ENCODE results near the gene H1-8.

DNA sequence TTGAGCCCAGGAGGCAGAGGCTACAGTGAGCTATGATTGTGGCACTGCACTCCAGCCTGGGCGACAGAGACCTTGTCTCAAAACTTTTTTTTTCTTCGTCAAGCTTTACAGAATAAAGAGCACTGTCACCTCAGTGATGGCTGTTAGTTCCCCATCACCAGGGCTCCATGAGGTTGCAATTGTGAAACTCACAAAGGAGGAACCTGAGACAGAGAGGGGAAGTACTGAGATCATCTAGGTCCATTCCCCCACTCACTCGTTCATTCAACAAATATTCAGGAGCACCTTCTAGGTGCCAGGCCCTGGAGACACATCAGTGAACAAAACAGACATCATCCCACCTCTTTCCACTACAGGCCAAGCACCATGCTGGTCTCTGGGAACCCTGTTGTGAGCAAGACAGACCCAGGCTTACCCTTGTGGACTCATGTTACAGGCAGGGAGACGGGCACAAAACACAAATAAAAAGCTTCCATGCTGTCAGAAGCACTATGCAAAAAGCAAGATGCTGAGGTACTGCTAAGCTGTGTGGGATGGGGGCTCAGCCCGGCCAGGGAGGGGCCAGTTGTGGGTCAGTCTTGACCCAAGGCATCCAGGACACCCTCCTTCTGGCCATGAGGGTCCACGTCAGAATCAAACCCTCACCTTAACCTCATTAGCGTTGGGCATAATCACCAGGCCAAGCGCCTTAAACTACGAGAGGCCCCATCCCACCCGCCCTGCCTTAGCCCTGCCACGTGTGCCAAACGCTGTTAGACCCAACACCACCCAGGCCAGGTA, 16.7 kb upstream of the H1-8 start:
- TF ChIP-seq, protein P1, sequence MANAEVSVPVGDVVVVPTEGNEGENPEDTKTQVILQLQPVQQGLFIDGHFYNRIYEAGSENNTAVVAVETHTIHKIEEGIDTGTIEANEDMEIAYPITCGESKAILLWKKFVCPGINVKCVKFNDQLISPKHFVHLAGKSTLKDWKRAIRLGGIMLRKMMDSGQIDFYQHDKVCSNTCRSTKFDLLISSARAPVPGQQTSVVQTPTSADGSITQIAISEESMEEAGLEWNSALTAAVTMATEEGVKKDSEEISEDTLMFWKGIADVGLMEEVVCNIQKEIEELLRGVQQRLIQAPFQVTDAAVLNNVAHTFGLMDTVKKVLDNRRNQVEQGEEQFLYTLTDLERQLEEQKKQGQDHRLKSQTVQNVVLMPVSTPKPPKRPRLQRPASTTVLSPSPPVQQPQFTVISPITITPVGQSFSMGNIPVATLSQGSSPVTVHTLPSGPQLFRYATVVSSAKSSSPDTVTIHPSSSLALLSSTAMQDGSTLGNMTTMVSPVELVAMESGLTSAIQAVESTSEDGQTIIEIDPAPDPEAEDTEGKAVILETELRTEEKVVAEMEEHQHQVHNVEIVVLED (CRISPR knock-in tag; IDR thresholded peaks at IDR 0.05): no peak
- TF ChIP-seq MYBL2 (IDR thresholded peaks at IDR 0.05; ENCODE audit: low read depth) (no peak), MYBL2 (CRISPR knock-in tag; IDR thresholded peaks at IDR 0.05; ENCODE audit: borderline replicate concordance) (no peak), FOXM1 (IDR thresholded peaks at IDR 0.05; ENCODE audit: low read depth) (no peak), FOXM1 (CRISPR knock-in tag; IDR thresholded peaks at IDR 0.05; ENCODE audit: low read depth) (no peak), SIN3A (IDR thresholded peaks at IDR 0.05; ENCODE audit: borderline replicate concordance in 2 of 2, control insufficient read depth in 1 of 2, low read depth in 2 of 2, low read length in 2 of 2) (no peak), ADNP (tag; IDR thresholded peaks at IDR 0.05) (no peak), CHD4 (IDR thresholded peaks at IDR 0.05; ENCODE audit: insufficient read depth, insufficient replicate concordance, low read depth, low read length, poor library complexity, severe bottlenecking) (no peak), CTBP1 (IDR thresholded peaks at IDR 0.05; ENCODE audit: borderline replicate concordance) (no peak), FOSL1 (tag; conservative IDR thresholded peaks at IDR 0.05) (no peak), POLR2A (conservative IDR thresholded peaks at IDR 0.05) (no peak), TAF1 (IDR thresholded peaks at IDR 0.05; ENCODE audit: control insufficient read depth, extremely low read depth, insufficient read depth, low read length, severe bottlenecking) (no peak)
